HG03457 (cell line): ENCODE measurements around the gene FMNL2.

Experiments used
- ATAC-seq: cut with Tn5 transposase; IDR thresholded peaks from one replicate; pipeline ENCODE4 v1.9.1; 2021; ENCODE audit warnings: moderate number of reproducible peaks; ENCODE audit not compliant: unreplicated experiment

Gene FMNL2

DNA sequence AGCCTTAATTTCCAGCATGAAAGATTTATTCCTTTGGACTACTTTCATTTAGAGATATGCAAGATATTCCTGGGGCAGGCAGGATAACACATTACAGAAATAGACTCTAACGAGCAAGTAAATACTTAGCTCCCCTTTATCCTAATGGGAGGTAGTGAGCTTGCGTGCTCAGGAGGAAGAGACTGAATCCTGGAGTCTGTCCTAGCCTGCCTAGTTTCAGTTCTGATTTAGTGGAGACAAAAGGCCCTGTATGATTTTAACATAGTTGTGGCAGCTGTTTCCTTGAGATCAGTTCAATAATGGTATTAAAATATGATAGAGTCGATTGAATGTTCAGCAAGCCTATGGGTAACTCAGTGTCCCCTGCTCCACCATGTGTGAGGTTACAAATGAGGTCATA is 109.5 kb downstream of the FMNL2 start:
- ATAC-seq = no peak

DNA sequence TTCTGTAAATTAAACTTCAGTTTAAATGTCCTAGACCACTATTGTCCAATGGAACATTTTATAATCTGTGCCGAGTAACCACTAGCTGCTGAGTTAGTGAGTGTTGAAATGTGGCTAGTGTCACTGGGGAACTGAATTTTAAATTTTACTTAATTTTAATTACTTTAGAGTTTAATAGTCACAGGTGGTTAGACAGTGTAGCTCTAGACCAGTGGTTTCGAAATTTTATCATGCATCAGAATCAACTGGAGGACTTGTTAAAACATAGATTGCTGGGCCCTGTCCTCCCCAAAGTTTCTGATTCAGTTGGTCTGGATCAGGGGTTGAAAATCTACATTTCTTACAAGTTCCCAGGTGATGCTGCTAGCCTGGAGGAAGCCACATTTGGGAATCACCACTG is 110.4 kb downstream of the FMNL2 start:
- no peak for ATAC-seq

DNA sequence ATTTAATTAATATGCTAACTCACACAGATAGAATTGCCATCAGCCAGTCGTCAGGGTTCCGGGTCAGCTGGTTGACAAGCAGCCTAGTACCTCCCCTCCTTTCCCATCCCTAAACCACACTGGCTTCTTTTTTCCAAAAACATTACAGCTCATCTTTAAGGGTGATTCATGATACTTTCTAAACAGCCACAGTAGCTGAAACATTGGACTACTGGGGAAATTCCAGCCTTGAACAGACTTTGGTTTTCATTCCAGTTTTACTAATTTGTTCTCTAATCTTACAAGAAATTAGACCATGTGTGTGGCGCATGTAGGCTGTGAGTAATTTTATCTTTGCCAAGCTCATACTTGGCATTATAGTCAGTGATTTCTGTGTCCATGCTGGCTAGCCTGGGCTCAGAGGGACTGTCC is 110.8 kb downstream of the FMNL2 start:
- ATAC-seq = no peak

DNA sequence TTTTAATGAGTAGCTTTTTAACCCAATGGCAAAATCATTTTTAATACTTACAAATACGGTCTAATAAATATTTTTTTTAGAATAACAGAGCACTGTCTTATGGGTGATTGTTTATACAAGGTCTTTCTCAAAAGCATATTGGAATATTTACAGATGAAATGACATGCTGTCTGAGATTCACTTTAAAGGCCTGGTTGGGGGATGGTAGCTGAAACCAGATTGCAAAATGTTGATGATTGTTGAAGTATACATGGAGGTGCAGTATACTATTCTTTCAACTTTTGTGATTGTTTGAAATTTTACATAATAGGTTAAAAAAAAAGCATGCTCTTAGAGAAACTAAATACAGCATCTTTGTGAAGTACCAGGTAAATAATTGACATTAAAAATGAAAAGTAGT is 111.2 kb downstream of the FMNL2 start:
- no peak for ATAC-seq

DNA sequence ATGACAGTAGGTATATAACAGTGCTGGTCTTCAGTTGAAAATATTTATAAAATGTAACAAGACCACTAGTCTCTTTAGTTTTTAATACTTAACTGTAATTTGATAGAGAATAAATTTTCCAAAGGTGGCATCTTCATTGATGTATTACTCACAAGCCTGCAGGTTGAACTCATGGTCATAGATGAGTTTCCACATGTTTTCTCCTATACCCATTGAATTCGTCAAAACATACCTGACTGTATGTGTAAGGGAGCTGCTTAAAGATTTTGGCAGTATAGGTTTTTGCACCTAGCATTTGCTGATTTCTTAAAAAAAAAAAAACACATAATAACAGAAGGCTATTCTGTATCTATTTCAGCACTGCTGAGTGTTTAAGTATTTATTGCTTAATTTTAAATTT is 112.9 kb downstream of the FMNL2 start:
- ATAC-seq = no peak

DNA sequence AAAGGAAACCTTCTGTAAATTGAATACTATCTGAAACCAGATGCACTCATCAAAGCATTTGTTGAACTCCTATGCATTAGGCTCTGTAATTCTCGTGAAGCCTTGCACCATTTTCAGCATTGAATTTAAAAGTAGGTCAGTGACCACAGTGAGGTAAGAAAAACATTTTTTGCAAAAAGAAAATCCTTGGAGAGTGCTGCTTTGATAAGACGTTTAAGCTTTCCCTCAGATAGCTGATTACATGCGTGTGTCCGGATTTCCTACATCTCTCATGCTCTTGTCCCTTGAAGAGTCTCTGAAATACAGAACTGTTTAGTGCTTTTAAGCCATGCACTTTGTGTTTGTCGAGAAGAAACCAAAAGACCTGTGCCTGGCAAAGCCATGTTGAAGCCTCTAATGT is 113.6 kb downstream of the FMNL2 start:
- ATAC-seq = no peak

DNA sequence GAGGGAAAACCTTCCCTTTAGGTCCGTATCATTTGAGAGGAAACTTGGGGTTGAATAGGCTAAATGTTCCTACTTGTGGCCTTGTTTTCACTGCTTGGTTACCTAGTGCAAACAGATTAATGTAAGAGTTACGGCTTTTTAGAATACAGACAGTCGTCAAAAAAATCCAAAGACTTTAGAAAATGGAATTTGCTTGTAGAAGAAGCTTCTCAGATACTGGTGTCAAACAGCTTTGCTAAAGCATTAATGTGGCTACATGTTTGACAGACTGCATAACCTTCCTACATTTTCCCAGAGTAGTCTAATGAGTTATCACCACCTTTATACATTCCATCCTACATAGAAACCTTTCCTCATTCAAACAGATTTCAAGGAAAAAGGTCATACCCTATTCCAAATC is 114.6 kb downstream of the FMNL2 start:
- ATAC-seq = no peak

DNA sequence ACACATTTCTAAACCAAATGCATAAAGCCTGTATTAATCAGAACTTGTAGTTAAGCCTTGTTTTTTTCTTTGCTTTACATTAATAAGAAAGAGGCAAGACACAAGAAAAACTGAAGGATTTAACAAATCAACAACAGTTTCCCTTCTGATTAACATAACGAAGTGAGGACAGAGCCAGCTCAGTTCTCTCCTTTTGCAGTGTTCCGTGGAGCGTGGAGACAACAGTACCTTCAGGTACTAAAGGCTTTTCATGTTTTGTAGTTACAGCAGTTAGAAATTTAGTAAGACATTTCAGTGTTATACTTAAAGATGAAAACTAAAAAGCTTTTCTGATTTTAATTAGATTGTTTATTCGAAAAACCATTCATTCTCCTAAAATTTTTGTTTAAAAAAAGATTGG is 115.2 kb downstream of the FMNL2 start:
- ATAC-seq = no peak

DNA sequence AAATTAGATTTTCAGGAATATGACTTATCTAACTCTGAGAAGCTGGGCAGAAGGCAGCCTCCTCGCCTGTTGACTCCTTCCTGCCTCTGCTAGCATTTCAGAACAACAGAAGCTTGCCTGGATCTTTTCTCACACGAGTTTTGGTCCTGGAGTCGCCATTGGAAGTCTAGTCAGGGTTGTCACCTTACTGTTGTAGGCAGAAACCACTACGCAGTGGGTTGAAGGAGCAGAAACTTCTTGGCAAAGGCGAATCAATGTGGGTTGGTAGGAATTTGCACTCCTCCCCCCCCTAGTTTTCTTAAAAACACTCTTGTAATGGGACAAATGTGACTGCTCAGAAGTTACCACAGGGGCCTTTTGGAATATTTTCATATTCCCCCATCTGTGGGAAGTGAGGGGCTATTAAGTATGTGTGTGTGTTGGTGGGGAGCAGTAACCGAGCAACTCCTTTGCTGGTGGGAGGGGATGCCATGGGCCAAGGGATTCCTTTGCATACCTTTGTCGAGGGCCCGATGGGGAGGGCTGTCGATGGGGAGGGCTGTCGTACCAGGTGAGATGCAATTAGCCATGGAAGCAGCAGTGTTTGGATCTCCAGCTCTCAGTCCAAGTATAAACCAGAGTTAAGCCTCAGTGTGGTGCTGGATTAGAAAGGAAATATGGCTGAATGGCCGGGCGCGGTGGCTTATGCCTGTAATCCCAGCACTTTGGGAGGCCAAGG is 117.4 kb downstream of the FMNL2 start:
- no peak for ATAC-seq

DNA sequence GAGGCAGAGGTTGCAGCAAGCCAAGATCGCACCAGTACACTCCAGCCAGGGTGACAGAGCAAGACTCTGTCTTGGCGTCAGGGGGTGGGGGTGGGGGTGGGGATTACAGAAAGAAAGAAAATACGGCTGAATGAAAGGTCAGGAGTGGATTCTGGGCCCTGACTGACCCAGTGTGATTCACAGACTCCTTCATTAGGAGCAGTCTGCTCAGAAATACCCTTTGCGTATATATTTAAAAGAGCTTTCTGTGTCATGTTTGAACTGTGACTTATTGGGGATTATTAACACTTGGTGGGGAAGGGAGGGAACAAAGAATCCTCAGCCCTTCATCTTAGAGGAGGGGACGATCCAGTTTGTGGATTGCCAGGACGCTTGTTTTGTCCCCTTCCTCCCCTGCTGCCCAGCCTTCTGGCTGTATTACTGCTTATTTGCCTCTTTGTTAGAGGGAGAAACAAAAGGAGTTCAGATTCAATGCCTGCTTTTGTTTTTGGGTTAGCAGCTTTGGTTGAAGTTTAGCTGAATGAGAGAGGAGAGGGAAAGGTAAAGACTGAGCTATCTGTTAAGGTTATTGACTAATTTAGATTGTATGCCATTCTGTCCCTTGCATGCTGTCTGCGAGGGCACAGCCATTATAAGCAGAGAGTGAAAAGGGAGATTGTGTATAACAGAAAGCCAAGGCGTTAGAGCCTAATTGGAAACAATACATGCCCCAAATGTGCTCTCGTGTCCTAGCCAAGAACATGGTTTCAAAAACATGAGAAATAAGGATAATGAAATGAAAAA is 118.3 kb downstream of the FMNL2 start:
- no peak for ATAC-seq

DNA sequence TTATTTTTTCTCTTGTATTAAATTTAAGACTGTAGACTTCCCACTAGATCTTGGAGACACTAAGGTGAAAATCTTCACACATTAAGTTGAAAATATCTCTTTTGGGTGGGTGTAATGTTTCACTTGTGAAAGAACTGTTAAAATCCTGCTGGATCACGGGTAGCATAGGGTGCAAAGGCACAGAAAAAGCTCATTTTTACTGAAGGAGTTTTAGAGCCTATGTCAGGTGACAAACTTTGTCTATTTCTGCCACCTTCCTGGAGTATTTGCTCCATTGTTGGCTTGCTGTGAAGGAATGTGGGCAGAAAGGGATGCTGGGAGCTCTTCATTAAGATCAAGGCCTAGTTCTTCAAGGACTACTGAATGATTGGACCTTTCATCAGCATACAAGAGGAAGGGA is 119.4 kb downstream of the FMNL2 start:
- ATAC-seq = no peak

DNA sequence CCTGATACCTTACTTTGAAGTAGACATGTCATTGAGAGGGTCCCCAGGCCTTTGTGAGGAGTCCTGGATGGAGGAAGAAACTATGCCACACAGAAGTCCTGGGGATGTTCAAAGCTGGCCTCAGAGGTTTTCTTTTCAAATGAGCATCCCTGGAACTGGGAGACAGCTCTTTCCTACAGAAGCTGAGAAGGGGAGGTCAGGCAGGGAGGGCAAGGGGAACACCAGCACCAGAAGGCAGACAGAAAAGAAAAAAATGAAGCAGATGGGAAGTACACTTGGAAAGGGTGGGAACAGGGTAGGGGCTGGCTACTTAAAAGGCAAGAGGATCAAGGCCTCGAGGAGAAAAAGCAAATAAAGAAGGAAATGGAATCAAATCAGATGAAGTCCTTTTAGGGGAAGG is 120.0 kb downstream of the FMNL2 start:
- no peak for ATAC-seq

DNA sequence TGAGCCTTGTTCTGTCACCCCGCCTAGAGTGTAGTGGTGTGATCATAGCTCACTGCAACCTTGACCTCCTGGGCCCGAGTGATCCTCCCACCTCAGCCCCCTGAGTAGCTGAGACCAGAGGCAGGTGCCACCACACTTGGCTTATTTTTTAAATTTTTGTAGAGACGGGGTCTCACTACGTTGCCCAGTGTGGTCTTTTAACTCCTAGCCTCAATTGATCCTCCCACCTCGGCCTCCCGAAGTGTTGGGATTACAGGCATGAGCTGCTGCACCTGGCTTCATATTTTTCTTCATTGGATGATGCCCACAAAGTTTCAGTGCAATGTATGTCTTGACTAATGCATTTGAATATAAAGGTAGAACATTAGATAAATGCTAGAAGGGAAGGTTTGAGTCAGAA is 120.8 kb downstream of the FMNL2 start:
- no peak for ATAC-seq

DNA sequence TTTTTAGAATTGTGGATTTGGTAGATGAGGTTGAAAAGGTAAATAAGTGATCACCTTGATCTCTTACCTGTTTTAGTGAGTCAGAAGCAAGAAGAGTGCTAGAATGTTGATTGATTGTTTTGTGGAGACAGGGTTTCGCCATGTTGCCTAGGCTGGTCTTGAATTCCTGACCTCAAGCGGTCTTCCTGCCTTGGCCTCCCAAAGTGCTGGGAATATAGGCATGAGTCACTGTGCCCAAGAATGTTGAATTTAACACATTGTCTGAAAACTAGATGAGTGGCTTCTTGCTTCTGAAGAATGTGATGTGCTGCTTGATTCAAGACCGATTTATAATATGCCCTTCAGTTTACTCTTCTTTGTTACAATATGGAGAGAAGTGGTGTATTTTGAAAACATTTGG is 121.3 kb downstream of the FMNL2 start:
- no peak for ATAC-seq

DNA sequence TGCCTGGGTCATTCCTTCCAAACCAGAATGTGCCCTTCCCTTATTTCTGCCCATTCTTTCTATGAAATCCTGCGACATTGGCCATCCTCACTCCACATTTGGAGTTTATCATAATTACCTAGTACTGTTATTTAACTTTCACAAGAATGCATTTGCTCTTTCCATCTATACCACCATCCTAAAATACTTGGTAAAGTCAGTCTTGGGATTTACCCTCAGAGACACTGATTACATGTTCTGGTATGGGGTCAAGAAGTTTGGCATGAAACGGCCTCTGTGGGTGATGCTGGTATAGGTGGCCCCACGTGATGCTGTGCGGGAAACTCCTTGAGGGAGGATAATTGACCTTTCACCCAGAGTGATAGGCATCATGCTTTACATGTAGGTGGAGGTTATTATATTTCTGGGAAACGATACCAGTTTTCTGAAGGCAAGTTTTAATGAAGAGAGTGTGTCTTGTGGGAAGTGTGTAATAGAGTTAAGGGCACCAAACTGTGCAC is 123.5 kb downstream of the FMNL2 start:
- ATAC-seq = no peak

DNA sequence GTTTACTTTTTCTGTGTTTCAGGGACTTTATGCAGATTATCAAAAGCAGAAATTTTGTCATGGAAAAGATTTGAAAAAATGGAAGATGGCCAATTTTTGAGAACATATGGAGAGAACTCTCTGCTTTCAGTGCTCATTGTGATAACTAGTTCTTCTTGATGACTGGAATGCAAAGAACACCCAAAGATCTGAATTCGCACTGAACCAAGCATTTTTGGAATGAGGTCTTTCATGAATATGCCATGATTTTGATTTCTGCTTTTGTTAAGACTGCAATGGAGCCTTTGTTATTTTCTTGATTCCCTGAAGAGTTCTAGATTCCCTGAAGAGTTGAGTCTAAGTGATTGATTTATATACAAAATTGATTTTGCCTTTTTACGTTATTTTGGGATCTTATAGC is 124.1 kb downstream of the FMNL2 start:
- no peak for ATAC-seq

DNA sequence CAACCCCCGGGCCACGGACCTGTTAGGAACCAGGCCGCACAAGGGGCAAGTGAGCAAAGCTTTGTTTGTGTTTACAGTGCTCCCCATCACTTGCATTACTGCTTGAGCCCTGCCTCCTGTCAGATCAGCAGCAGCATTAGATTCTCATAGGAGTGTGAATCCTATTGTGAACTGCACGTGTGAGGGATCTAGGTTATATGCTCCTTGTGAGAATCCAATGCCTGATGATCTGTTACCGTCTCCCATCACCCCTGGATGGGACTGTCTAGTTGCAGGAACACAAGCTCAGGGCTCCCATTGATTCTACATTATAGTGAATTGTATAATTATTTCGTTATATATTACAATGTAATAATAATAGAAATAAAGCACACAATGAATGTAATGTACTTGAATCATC is 125.6 kb downstream of the FMNL2 start:
- no peak for ATAC-seq

DNA sequence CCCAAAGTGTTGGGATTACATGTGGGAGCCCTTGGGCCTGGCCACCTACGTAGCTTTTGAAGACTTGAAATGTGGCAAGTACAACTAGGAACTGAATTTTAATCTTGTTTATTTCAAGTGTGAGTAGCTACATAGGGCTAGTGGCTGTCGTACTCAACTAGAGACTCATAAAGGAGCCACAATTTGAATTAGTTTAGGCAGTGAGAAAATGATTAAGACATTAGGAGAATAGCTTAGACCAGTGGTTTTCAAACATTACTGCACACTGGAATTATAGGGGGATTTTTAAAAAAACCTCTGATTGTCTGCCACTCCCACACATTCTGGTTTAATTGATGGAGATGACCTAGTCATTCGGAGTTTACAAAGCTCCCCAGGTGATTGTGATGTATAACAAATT is 127.1 kb downstream of the FMNL2 start:
- no peak for ATAC-seq

DNA sequence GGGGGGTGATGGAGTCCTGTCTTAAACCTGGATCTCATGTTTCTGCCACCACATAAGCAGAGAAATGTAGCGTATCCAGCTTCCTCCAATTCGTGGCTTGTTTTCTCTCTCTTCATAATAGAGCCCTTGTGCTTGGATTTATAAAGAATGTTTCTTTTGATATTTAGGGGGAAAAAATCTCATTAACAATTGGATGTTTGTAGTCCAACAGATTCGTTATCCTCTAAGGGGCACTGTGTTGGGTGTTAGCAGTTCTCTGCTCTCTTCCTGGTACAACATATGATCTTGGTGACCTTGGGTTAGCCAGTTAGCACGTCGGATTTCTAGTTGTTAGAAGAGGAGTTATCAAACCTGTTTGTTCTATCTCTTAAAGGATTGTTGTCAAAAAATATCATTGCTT is 127.8 kb downstream of the FMNL2 start:
- no peak for ATAC-seq

DNA sequence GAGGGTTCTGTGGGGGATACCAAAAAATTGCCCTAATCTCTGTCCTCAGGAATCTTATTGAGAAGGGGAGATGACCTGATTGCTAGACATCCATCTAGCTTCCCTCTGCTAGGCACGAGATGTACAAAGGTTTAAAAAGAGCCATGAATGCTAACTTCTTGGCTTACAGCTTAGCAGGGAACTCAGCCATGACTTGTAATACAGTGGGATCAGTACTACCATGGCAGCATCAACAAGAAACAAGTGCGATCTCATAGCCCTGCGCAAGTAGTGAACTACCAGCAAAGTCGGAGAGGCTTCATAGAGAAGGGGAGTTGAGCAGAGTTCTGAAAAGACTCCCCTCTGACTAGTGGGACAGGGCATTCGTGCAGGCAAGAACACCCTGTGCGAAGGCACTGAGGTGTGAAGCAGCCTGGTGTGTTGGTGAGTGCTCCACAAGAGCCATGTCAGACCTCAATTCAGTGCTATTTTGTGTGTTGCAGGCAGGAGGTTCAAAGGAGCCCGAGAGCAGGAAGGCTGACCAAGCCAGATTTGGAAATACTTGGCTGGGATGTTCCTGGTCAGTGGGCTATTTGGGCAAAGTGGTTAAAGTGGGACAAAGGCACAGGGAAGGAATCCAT is 130.0 kb downstream of the FMNL2 start:
- no peak for ATAC-seq

DNA sequence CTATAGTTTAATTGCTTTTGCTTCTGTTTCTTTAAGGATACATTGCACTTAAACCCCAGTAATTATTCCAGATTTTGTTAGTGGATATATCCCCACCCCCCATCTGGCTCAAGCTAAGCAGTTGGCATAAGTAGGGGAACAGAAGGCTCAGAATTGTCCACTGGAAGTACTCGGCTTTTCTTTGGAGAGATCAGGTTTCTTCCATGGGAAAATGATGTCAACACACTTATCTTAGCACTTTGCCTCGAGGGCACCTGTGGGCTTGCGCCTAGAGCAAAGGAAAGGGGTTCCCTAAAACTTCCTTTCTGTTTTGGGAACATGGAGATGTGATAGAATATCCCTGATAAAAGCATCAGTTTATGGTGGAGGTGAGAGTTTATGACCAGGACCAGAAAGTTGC is 130.6 kb downstream of the FMNL2 start:
- no peak for ATAC-seq

DNA sequence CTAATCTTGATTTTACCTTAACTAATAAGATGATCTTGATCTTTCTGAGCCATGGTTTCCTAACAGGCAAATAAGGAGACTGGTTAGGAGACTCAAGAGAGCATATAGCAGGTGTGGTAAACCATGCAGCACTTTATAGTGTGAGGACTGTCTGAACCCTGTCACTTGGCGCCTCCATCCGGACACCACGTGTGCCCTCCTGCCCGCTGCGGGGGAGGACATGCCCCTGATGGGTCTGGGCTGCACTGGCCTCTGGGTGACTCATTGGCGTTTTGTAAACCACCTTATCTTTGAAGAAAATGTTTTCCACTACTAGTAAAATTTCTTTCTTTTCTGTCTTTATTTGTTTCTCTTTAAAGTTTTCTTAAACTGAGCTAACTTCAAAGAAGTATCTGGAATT is 131.1 kb downstream of the FMNL2 start:
- no peak for ATAC-seq
